ENCODE measurements around the gene EXOG.

DNA sequence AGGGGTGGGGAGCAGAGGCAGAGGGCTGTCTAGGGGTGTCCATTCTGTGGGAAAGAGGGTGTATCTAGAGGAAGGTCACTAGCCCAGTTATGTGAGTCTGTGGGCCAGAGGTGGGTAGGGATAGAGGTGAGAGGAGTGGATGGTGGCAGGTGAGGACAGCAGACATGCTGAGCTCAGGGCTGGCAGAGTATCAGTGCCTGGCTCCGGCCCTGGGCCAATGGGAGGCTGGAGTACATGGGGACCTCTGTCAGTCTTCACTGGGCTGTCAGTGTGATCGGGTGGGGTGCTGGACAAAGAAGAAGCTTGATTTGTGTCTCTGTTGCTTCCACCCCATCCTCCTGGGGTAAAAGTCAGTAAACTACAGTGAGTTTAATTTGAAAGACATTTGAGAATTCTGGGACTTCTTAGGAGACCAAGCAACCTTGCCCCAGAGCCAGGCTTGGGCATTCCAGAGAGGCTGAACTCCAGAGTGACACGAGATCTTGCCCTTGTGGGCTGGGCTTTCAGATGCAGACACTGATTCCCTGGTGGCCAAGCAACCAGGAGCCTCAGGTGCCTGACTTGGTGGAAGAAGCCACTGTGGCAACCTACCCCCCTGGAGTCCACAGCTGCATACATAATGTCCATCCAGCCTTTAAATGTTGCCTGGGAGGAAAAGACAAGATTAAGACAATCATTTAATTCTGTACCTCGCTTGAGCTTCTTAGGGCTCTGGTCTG, 60.7 kb downstream of the EXOG start:
- TF ChIP-seq EP300 (IDR thresholded peaks at IDR 0.05): no peak
- TF ChIP-seq, protein P1, sequence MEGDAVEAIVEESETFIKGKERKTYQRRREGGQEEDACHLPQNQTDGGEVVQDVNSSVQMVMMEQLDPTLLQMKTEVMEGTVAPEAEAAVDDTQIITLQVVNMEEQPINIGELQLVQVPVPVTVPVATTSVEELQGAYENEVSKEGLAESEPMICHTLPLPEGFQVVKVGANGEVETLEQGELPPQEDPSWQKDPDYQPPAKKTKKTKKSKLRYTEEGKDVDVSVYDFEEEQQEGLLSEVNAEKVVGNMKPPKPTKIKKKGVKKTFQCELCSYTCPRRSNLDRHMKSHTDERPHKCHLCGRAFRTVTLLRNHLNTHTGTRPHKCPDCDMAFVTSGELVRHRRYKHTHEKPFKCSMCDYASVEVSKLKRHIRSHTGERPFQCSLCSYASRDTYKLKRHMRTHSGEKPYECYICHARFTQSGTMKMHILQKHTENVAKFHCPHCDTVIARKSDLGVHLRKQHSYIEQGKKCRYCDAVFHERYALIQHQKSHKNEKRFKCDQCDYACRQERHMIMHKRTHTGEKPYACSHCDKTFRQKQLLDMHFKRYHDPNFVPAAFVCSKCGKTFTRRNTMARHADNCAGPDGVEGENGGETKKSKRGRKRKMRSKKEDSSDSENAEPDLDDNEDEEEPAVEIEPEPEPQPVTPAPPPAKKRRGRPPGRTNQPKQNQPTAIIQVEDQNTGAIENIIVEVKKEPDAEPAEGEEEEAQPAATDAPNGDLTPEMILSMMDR (IDR thresholded peaks at IDR 0.05): no peak
- no peak for TF ChIP-seq POLR2A (IDR thresholded peaks at IDR 0.05; ENCODE audit: low read depth)
- TF ChIP-seq POLR2AphosphoS5 (IDR thresholded peaks at IDR 0.05): no peak
